NCI-H446 treated with DMSO at 0.1 percent for 48 hours (cell line): Measurements from ENCODE around the gene SSR3.
A peak's percentile ranks its signal among the peaks of the same experiment; 100 is the strongest.

ENCODE experiments used
- DNase-seq: peaks from one replicate; lab custom pipeline; 2025; lab: John Stamatoyannopoulos, UW

Gene SSR3

GRCh38 chr3:156536524-156537316 lies 18.2 kb downstream of the SSR3 start:
- DNase-seq = no peak

- DNase-seq = no peak
Measured at GRCh38 chr3:156535798-156536197, 19.1 kb downstream of the SSR3 start.

- DNase-seq = no peak
Measured at GRCh38 chr3:156535162-156535627, 19.7 kb downstream of the SSR3 start.

- DNase-seq = no peak
Measured at GRCh38 chr3:156533205-156533604, 21.7 kb downstream of the SSR3 start.

- no peak for DNase-seq
Measured at GRCh38 chr3:156532730-156533129, 22.2 kb downstream of the SSR3 start.

GRCh38 chr3:156530980-156531379 lies 23.9 kb downstream of the SSR3 start:
- no peak for DNase-seq

- DNase-seq = no peak
Measured at GRCh38 chr3:156527060-156527459, 27.9 kb downstream of the SSR3 start.

- DNase-seq = no peak
Measured at GRCh38 chr3:156525808-156526207, 29.1 kb downstream of the SSR3 start.

GRCh38 chr3:156522673-156523072 lies 32.2 kb downstream of the SSR3 start:
- DNase-seq = no peak

- no peak for DNase-seq
Measured at GRCh38 chr3:156519758-156520162, 35.2 kb downstream of the SSR3 start.

GRCh38 chr3:156518726-156519125 lies 36.2 kb downstream of the SSR3 start:
- peak; percentile 13 for DNase-seq

- no peak for DNase-seq
Measured at GRCh38 chr3:156516961-156517360, 38.0 kb downstream of the SSR3 start.

GRCh38 chr3:156516284-156516683 lies 38.6 kb downstream of the SSR3 start:
- DNase-seq = no peak

- no peak for DNase-seq
Measured at GRCh38 chr3:156513619-156514018, 41.3 kb downstream of the SSR3 start.

GRCh38 chr3:156511987-156512677 lies 42.8 kb downstream of the SSR3 start:
- DNase-seq = no peak

- peak; percentile 55 for DNase-seq
Measured at GRCh38 chr3:156509189-156510174, 45.4 kb downstream of the SSR3 start.

GRCh38 chr3:156507285-156507684 lies 47.6 kb downstream of the SSR3 start:
- DNase-seq = no peak

- no peak for DNase-seq
Measured at GRCh38 chr3:156498307-156498706, 56.6 kb downstream of the SSR3 start.

- DNase-seq = no peak
Measured at GRCh38 chr3:156497326-156497725, 57.6 kb downstream of the SSR3 start.

GRCh38 chr3:156495816-156496215 lies 59.1 kb downstream of the SSR3 start:
- DNase-seq = no peak

GRCh38 chr3:156493887-156494286 lies 61.0 kb downstream of the SSR3 start:
- no peak for DNase-seq

GRCh38 chr3:156492801-156493261 lies 62.1 kb downstream of the SSR3 start:
- DNase-seq = peak; percentile 49
